H1 (cell line): ENCODE data around the gene CELSR3. TPM values are rescaled to one million over a fixed set of nuclear protein-coding genes. Genes with fewer than 3 reads are reported as not detected.

Source experiments
- CTCF ChIA-PET: fragments of 300-600 bp; sonication (Branson Sonifier 250); formaldehyde crosslinking; loops from one replicate; lab custom pipeline; 2021; ENCODE audit not compliant: partially characterized antibody; lab: Charles Lee
- POLR2A ChIA-PET: fragments of 300-600 bp; sonication (Branson Sonifier 250); formaldehyde crosslinking; loops from one replicate; lab custom pipeline; 2021; ENCODE audit warnings: inconsistent platforms; ENCODE audit not compliant: partially characterized antibody; lab: Charles Lee
- DNase-seq, 2 experiments: peaks; one replicate each; pipeline versions ENCODE4 v3.0.0 to v3.0.0-alpha.2; 2010 to 2022; ENCODE audit warnings: low spot score in 2 of 2, low read depth in 1 of 2, mixed read lengths in 1 of 2
- FAIRE-seq: peaks from 2 replicates; lab custom pipeline; 2011; peaks lifted over from hg19 to GRCh38; lab: Jason Lieb, UNC
- H2AFZ ChIP-seq: 2 replicates; pipeline ENCODE4 v1.8.1; 2012; ENCODE audit warnings: low read length, inconsistent platforms
- H2AK5ac ChIP-seq: 2 replicates; pipeline ENCODE4 v1.6.1; 2013; ENCODE audit warnings: low read depth, low read length
- H2BK120ac ChIP-seq: replicated peaks from 2 replicates; pipeline ENCODE3; 2013; ENCODE audit warnings: low read depth, low read length, inconsistent platforms
- H2BK12ac ChIP-seq: 2 replicates; pipeline ENCODE4 v1.6.1; 2013; ENCODE audit warnings: low read depth, low read length
- H2BK15ac ChIP-seq: 2 replicates; pipeline ENCODE4 v1.6.1; 2013; ENCODE audit warnings: low read length
- H2BK20ac ChIP-seq: 2 replicates; pipeline ENCODE4 v1.6.1; 2013; ENCODE audit warnings: low read length
- H2BK5ac ChIP-seq: 2 replicates; pipeline ENCODE4 v1.6.1; 2013; ENCODE audit warnings: low read depth, low read length
- H3K14ac ChIP-seq: 2 replicates; pipeline ENCODE4 v1.6.1; 2013; ENCODE audit warnings: inconsistent platforms; ENCODE audit not compliant: insufficient read length
- H3K18ac ChIP-seq: 2 replicates; pipeline ENCODE4 v1.6.1; 2013; ENCODE audit warnings: low read length; ENCODE audit errors: extremely low read depth
- H3K23ac ChIP-seq: 2 replicates; pipeline ENCODE4 v1.6.1; 2013; ENCODE audit warnings: inconsistent platforms; ENCODE audit not compliant: insufficient read length
- H3K23me2 ChIP-seq: 2 replicates; pipeline ENCODE4 v1.6.1; 2013; ENCODE audit warnings: low read depth, low read length
- H3K27ac ChIP-seq: 2 replicates; pipeline ENCODE4 v1.6.1; 2011; ENCODE audit warnings: low read depth, low read length, inconsistent platforms
- H3K27me3 ChIP-seq, 4 experiments: replicated peaks in 1 of 4; 1 replicate in 1 of 4; 2 replicates in 3 of 4; pipeline versions ENCODE4 v1.6.1 to v1.8.1; 2011 to 2013; ENCODE audit warnings: low read length in 3 of 4, mild to moderate bottlenecking in 3 of 4, inconsistent platforms in 2 of 4, mixed read lengths in 2 of 4, moderate library complexity in 1 of 4; ENCODE audit not compliant: control insufficient read depth in 3 of 4, insufficient read depth in 3 of 4; ENCODE audit errors: extremely low read depth in 1 of 4
- H3K36me3 ChIP-seq, 4 experiments: 2 replicates each; pipeline versions ENCODE4 v1.6.1 to v1.8.1; 2011 to 2013; ENCODE audit warnings: mild to moderate bottlenecking in 4 of 4, low read length in 3 of 4, moderate library complexity in 2 of 4, control low read depth in 1 of 4, inconsistent platforms in 1 of 4; ENCODE audit not compliant: insufficient read depth in 4 of 4, control insufficient read depth in 2 of 4
- H3K4ac ChIP-seq: replicated peaks from 2 replicates; pipeline ENCODE3; 2013; ENCODE audit warnings: low read length, low read depth, mixed read lengths, inconsistent platforms; ENCODE audit not compliant: insufficient read length
- H3K4me1 ChIP-seq, 4 experiments: replicated peaks in 1 of 4; 1 replicate in 1 of 4; 2 replicates in 3 of 4; pipeline versions ENCODE4 v1.6.1 to v1.8.1; 2011 to 2013; ENCODE audit warnings: low read length in 3 of 4, inconsistent platforms in 2 of 4, mixed read lengths in 1 of 4; ENCODE audit not compliant: insufficient read depth in 4 of 4, control insufficient read depth in 3 of 4
- H3K4me2 ChIP-seq, 2 experiments: 2 replicates each; pipeline versions ENCODE4 v1.6.1 to v1.8.1; 2011 to 2013; ENCODE audit warnings: low read depth in 2 of 2, low read length in 2 of 2, control low read depth in 1 of 2, inconsistent platforms in 1 of 2, mild to moderate bottlenecking in 1 of 2; ENCODE audit not compliant: insufficient read depth in 1 of 2
- H3K4me3 ChIP-seq, 4 experiments: fragments of 200-600, 300-600 bp in 1 of 4; sonication (generic), shearing (Covaris generic), sonication (Bioruptor Twin) in 1 of 4; 2 replicates each; pipeline versions ENCODE4 v1.5.1 to v1.8.1; 2011 to 2016; ENCODE audit warnings: low read length in 4 of 4, low read depth in 3 of 4, control low read depth in 2 of 4, inconsistent platforms in 2 of 4, mild to moderate bottlenecking in 2 of 4, mixed read lengths in 1 of 4, moderate library complexity in 1 of 4; ENCODE audit not compliant: insufficient read depth in 2 of 4; ENCODE audit errors: extremely low read depth in 1 of 4
- H3K56ac ChIP-seq: replicated peaks from 2 replicates; pipeline ENCODE3; 2013; ENCODE audit warnings: low read depth, mild to moderate bottlenecking, mixed read lengths, low read length, inconsistent platforms; ENCODE audit not compliant: insufficient read length
- H3K79me1 ChIP-seq: 2 replicates; pipeline ENCODE4 v1.6.1; 2013; ENCODE audit warnings: low read depth, low read length, control low read depth
- H3K79me2 ChIP-seq, 2 experiments: 2 replicates each; pipeline versions ENCODE4 v1.6.1 to v1.8.1; 2012 to 2013; ENCODE audit warnings: low read length in 2 of 2, mild to moderate bottlenecking in 2 of 2, inconsistent platforms in 1 of 2; ENCODE audit not compliant: insufficient read depth in 2 of 2, control insufficient read depth in 1 of 2
- H3K9ac ChIP-seq, 4 experiments: replicated peaks in 1 of 4; 1 replicate in 1 of 4; 2 replicates in 3 of 4; pipeline versions ENCODE4 v1.6.1 to v1.8.1; 2011 to 2013; ENCODE audit warnings: low read depth in 3 of 4, low read length in 3 of 4, control low read depth in 2 of 4, mild to moderate bottlenecking in 2 of 4, moderate library complexity in 2 of 4, inconsistent platforms in 1 of 4; ENCODE audit errors: extremely low read depth in 1 of 4
- H3K9me3 ChIP-seq, 2 experiments: 2 replicates each; pipeline versions ENCODE4 v1.6.1 to v1.8.1; 2012 to 2013; ENCODE audit warnings: mild to moderate bottlenecking in 2 of 2, moderate library complexity in 2 of 2, control low read depth in 1 of 2, inconsistent platforms in 1 of 2, low read depth in 1 of 2, low read length in 1 of 2, mixed read lengths in 1 of 2; ENCODE audit not compliant: insufficient read depth in 2 of 2
- H4K20me1 ChIP-seq, 2 experiments: replicated peaks in 1 of 2; 2 replicates each; pipeline versions ENCODE3 to v1.8.1; 2011 to 2013; ENCODE audit warnings: inconsistent platforms in 2 of 2, low read length in 2 of 2, mild to moderate bottlenecking in 1 of 2; ENCODE audit not compliant: insufficient read depth in 2 of 2, control insufficient read depth in 1 of 2
- H4K5ac ChIP-seq: 2 replicates; pipeline ENCODE4 v1.6.1; 2013; ENCODE audit warnings: low read length, low read depth, mixed read lengths, inconsistent platforms; ENCODE audit not compliant: insufficient read length
- H4K8ac ChIP-seq: 2 replicates; pipeline ENCODE4 v1.8.0; 2013; ENCODE audit warnings: mild to moderate bottlenecking, moderate library complexity, low read length, inconsistent platforms; ENCODE audit not compliant: insufficient read depth; ENCODE audit errors: extremely low read depth
- H4K91ac ChIP-seq: replicated peaks from 2 replicates; pipeline ENCODE3; 2013; ENCODE audit warnings: low read length, mixed read lengths, inconsistent platforms; ENCODE audit not compliant: insufficient read length
- HDAC6 ChIP-seq: IDR thresholded peaks from one replicate; pipeline ENCODE4 v1.7.1; 2012; ENCODE audit warnings: low read depth, mild to moderate bottlenecking, inconsistent platforms, low read length, moderate library complexity
- SAP30 ChIP-seq: fragments of 300-600 bp; sonication (generic); IDR thresholded peaks from 2 replicates; pipeline ENCODE4 v1.7.1; 2012; ENCODE audit warnings: low read length, moderate library complexity, mild to moderate bottlenecking, inconsistent platforms; ENCODE audit not compliant: insufficient read depth, insufficient replicate concordance
- SIN3A ChIP-seq, 2 experiments: IDR thresholded peaks in 1 of 2; conservative IDR thresholded peaks in 1 of 2; 2 replicates each; pipeline ENCODE4 v1.6.1; 2011 to 2012; ENCODE audit warnings: low read length in 2 of 2, improper control_type of control experiment in 1 of 2, low read depth in 1 of 2, mild to moderate bottlenecking in 1 of 2
- SP2 ChIP-seq: IDR thresholded peaks from 2 replicates; pipeline ENCODE4 v1.6.1; 2012; ENCODE audit warnings: mild to moderate bottlenecking, low read length, inconsistent platforms
- SRF ChIP-seq: IDR thresholded peaks from 2 replicates; pipeline ENCODE4 v1.6.1; 2011; ENCODE audit warnings: mild to moderate bottlenecking, low read depth, low read length, moderate library complexity
- TBP ChIP-seq: IDR thresholded peaks from 2 replicates; pipeline ENCODE4 v1.6.1; 2011; ENCODE audit warnings: low read depth, low read length, improper control_type of control experiment
- WGBS, 2 experiments: shearing (Covaris generic) in 1 of 2; methylation state at CpG; one replicate each; pipeline versions ENCODE4 v1.1.6 to v1.1.7; 2013 to 2015; ENCODE audit warnings: low lambda C conversion rate in 2 of 2, mixed read lengths in 2 of 2, inconsistent platforms in 1 of 2, low coverage in 1 of 2, missing lambda C conversion rate in 1 of 2; ENCODE audit not compliant: insufficient replicate concordance in 2 of 2, insufficient coverage in 1 of 2, insufficient read length in 1 of 2; ENCODE audit errors: extremely low coverage in 1 of 2, missing lambda C conversion rate in 1 of 2; 5-methylcytosine and 5-hydroxymethylcytosine counted together
- polyA plus RNA-seq, 7 experiments: library from polyadenylated mRNA; depleted of rRNA in 3 of 7; stranded (reverse) in 5 of 7; unstranded in 2 of 7; fragments of >200 nt in 5 of 7; fragments of 200-250 nt in 2 of 7; gene quantifications; 1 replicate in 5 of 7; 2 replicates in 1 of 7; 4 replicates in 1 of 7; pipeline versions ENCODE4 v1.2.1 to v1.2.3, GENCODE V29; 2011 to 2013; ENCODE audit warnings: missing spikeins in 2 of 7, mixed read lengths in 2 of 7
- total RNA-seq: library from RNA; stranded (reverse); fragmentation: NEBNext Ultra II Directional; extraction: Animal tissue kit (Norgen Biotek cat#: 25700); gene quantifications from 2 replicates; pipeline ENCODE4 v1.2.1, GENCODE V29; 2021

The CELSR3 gene
- total and polyA plus RNA-seq, 2 of the 8 experiments (the other 6 are each of a cell fraction or from before 2014, with no cell fraction given), result 11.6 to 29.5 TPM

DNA sequence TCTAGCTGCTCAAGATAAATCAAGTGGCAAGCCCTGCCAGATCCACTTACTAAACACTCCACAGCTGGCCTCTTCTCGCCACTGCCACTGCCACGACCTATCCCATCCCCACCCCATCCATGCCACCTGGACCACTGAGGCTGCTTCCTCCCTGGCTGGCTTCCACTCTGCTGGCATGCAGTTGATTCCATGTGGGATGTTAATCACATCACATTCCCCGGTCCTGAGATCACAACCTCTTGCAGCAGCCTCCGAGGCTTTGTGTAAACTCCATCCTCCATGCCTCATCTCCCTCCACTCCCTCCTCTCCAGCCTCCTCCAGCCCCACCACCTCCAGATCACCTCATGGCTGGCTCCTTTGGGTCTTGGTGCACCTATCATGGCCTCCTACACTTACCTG is 15.4 kb upstream of the CELSR3 start:
- TF ChIP-seq SRF, result no peak
- no peak for TF ChIP-seq SAP30
- TF ChIP-seq SP2, result no peak
- TF ChIP-seq SIN3A (conservative IDR thresholded peaks at IDR 0.05 in 1 of 2, IDR thresholded peaks at IDR 0.05 in 1 of 2; ENCODE audit: low read depth in 1 of 2, low read length in 2 of 2), result no peak
- no peak for TF ChIP-seq HDAC6
- no peak for TF ChIP-seq TBP
- Histone ChIP-seq H3K4me1 (no peaks in the 10 kb centered on the region), H3K14ac (no peak overlapping the region), H3K4me2 (no peak overlapping the region), H2BK20ac (no peak overlapping the region), H3K4ac (no peak overlapping the region), H3K36me3 (peaks cover 32 to 67% (median 49%) of the 10 kb centered on the region in 4 experiments), H2BK120ac (no peak overlapping the region), H3K4me3 (no peak overlapping the region), H4K91ac (no peak overlapping the region), H3K18ac (no peak overlapping the region), H3K27me3 (no peaks in the 10 kb centered on the region), H3K9ac (no peak overlapping the region), H4K8ac (no peak overlapping the region), H3K27ac (no peak overlapping the region), H4K5ac (no peak overlapping the region), H3K23ac (no peak overlapping the region), H3K23me2 (no peaks in the 10 kb centered on the region), H4K20me1 (peaks cover 0 to 20% of the 10 kb centered on the region in 2 experiments), H3K56ac (no peak overlapping the region), H2AK5ac (no peak overlapping the region), H2AFZ (no peak overlapping the region), H3K9me3 (no peaks in the 10 kb centered on the region), H2BK12ac (no peak overlapping the region), H2BK15ac (no peak overlapping the region), H2BK5ac (no peak overlapping the region), H3K79me1 (0 out of 2 replicates have a peak, but pooled peaks cover 1% of the 10 kb centered on the region), H3K79me2 (0 out of 4 replicates have a peak, but pooled peaks cover 0 to 1% of the 10 kb centered on the region in 2 experiments)
- DNase-seq (no peak), FAIRE-seq (no peak)
- 92% methylated on average over 4 of the region's 4 CpGs; no CpG with 5 or more reads in 1 of the 2 experiments for WGBS, 2 experiments
- ChIA-PET CTCF (interaction anchor here (1.7 kb wide), 1 partner anchor 13 kb away, joined by 4 read pairs; no protein-coding TSS in a partner anchor), POLR2A (interaction anchor here (1.0 to 15.0 kb wide), 2 partner anchors 12 to 79 kb away, joined by 3 to 175 read pairs; partner anchors contain the start of gene CELSR3)
